Hepatocyte (in vitro differentiated cells): ENCODE data around the gene TSPEAR. TPM values are rescaled to one million over a fixed set of nuclear protein-coding genes. Genes with fewer than 3 reads are reported as not detected.

Source experiments
- DNase-seq: peaks from one replicate; pipeline ENCODE4 v3.0.0-alpha.2; 2016; ENCODE audit warnings: low spot score
- H2AFZ ChIP-seq: fragments of 200-600 bp; sonication (generic); 2 replicates; pipeline ENCODE4 v1.6.0; 2016; ENCODE audit warnings: antibody characterized with exemption, mild to moderate bottlenecking
- H3K27ac ChIP-seq: fragments of 200-600 bp; sonication (generic); 2 replicates; pipeline ENCODE4 v1.5.1; 2016; ENCODE audit warnings: mild to moderate bottlenecking
- H3K27me3 ChIP-seq: fragments of 200-600 bp; sonication (generic); 2 replicates; pipeline ENCODE4 v1.6.1; 2016
- H3K36me3 ChIP-seq: fragments of 200-600 bp; sonication (generic); replicated peaks from 2 replicates; pipeline ENCODE4 v1.5.1; 2016; ENCODE audit warnings: low read depth; ENCODE audit not compliant: insufficient read depth
- H3K4me1 ChIP-seq: fragments of 200-600 bp; sonication (generic); 2 replicates; pipeline ENCODE4 v1.5.1; 2016; ENCODE audit warnings: mild to moderate bottlenecking, moderate library complexity; ENCODE audit not compliant: insufficient read depth
- H3K4me2 ChIP-seq: fragments of 200-600 bp; sonication (generic); 2 replicates; pipeline ENCODE4 v1.6.0; 2016
- H3K4me3 ChIP-seq: fragments of 200-600 bp; sonication (generic); 2 replicates; pipeline ENCODE4 v1.5.1; 2016; ENCODE audit warnings: mild to moderate bottlenecking
- H3K79me2 ChIP-seq: fragments of 200-600 bp; sonication (generic); 2 replicates; pipeline ENCODE4 v1.6.0; 2017; ENCODE audit warnings: mild to moderate bottlenecking
- H3K9me2 ChIP-seq: fragments of 200-600 bp; sonication (generic); replicated peaks from 2 replicates; pipeline ENCODE4 v1.6.0; 2017; ENCODE audit warnings: mild to moderate bottlenecking; ENCODE audit not compliant: insufficient read depth
- H3K9me3 ChIP-seq: fragments of 200-600 bp; sonication (generic); 2 replicates; pipeline ENCODE4 v1.5.1; 2016; ENCODE audit warnings: low read depth, mild to moderate bottlenecking
- H4K20me1 ChIP-seq: fragments of 200-600 bp; sonication (generic); 2 replicates; pipeline ENCODE4 v1.6.0; 2016; ENCODE audit warnings: mild to moderate bottlenecking; ENCODE audit not compliant: insufficient read depth, poor library complexity, severe bottlenecking
- CTCF ChIP-seq: fragments of 200-600 bp; sonication (generic); IDR thresholded peaks from 2 replicates; pipeline ENCODE4 v1.5.1; 2016; ENCODE audit warnings: antibody characterized with exemption, mild to moderate bottlenecking; ENCODE audit not compliant: poor library complexity
- EZH2 ChIP-seq: fragments of 200-600 bp; sonication (generic); IDR thresholded peaks from 2 replicates; pipeline ENCODE4 v1.6.1; 2016; ENCODE audit warnings: antibody characterized with exemption, mild to moderate bottlenecking, borderline replicate concordance
- EZH2phosphoT487 ChIP-seq: fragments of 200-600 bp; sonication (generic); IDR thresholded peaks from one replicate; pipeline ENCODE4 v1.6.1; 2018; ENCODE audit warnings: antibody characterized with exemption, mild to moderate bottlenecking, low read depth, moderate library complexity; ENCODE audit not compliant: unreplicated experiment, severe bottlenecking
- WGBS: methylation state at CpG from one replicate; pipeline ENCODE4 v1.1.6; 2016; ENCODE audit warnings: low lambda C conversion rate; ENCODE audit errors: missing lambda C conversion rate; 5-methylcytosine and 5-hydroxymethylcytosine counted together
- polyA plus RNA-seq: library from polyadenylated mRNA; unstranded; fragments of >200 nt; fragmentation: Nextera tagmentation; extraction: Ambion mirVana; gene quantifications from 2 replicates; pipeline ENCODE4 v1.2.1, GENCODE V29; 2016
- total RNA-seq: library from RNA; depleted of rRNA; stranded (reverse); fragments of >200 nt; gene quantifications from 2 replicates; pipeline ENCODE4 v1.2.3, GENCODE V29; 2014

Gene TSPEAR
- total and polyA plus RNA-seq, 2 experiments from 2014 or later: 0.35 TPM; not detected in 1

GRCh38 chr21:44750675-44751025 lies 39.3 kb upstream of the TSPEAR start:
- no peak for DNase-seq
- Histone ChIP-seq H3K36me3 (no peaks in the 10 kb centered on the region), H3K4me3 (no peak overlapping the region), H3K4me1 (peaks cover 7% of the 10 kb centered on the region), H3K79me2 (no peaks in the 10 kb centered on the region), H3K9me3 (no peaks in the 10 kb centered on the region), H2AFZ (no peak overlapping the region), H3K27ac (no peak overlapping the region), H4K20me1 (no peaks in the 10 kb centered on the region), H3K9me2 (no peaks in the 10 kb centered on the region), H3K27me3 (no peaks in the 10 kb centered on the region), H3K4me2 (no peak overlapping the region)
- no peak for TF ChIP-seq EZH2
- no peak for TF ChIP-seq EZH2phosphoT487
- TF ChIP-seq CTCF: no peak
- 76% methylated on average over 12 of the region's 12 CpGs for WGBS

DNA sequence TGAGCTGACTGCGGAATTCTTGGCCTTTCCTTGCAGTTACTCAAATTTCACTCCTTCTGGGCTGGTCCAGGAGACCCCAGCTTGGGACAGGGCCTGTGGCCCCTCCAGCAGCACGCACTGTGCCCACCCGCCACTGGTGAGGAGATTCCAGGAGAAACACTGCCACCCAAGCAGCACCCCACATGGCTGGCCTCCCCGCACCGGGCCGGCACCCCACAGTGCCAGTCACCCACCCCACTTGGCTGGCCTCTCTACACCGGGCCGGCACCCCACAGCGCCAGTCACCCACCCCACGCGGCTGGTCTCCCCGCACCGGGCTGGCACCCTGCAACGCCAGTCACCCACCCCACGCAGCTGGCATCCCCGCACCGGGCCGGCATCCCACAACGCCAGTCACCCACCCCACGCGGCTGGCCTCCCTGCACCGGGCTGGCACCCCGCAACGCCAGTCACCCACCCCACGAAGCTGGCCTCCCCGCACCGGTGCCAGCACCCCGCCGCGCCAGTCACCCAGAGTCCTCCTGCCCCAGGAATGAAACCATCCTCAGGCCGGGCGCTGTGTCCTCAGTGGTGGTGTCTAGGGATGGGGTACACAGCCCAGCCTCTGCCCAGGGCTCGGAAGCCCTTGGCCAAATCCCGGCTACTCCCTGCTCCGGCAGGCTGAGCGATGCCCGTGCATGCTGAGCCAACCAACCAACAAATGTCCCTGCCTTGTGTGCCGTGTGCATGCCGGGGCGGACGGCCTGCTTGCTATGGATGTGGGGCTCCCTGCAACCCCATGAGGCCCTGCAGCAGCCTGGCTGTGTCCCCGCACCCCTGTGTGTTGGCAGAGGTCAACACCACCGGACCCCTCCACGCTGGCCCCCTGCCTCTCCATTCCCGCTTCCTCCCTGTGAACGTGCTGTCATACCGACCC lies 38.6 kb upstream of the TSPEAR start:
- Histone ChIP-seq H3K79me2 (no peaks in the 10 kb centered on the region), H3K4me3 (no peak overlapping the region), H3K27me3 (no peaks in the 10 kb centered on the region), H4K20me1 (no peaks in the 10 kb centered on the region), H3K36me3 (no peaks in the 10 kb centered on the region), H3K4me1 (peaks cover 7% of the 10 kb centered on the region), H3K9me3 (no peaks in the 10 kb centered on the region), H2AFZ (no peak overlapping the region), H3K9me2 (no peaks in the 10 kb centered on the region), H3K27ac (no peak overlapping the region), H3K4me2 (no peak overlapping the region)
- no peak for DNase-seq
- WGBS: 94% methylated on average over 39 of the region's 47 CpGs
- TF ChIP-seq EZH2: no peak
- TF ChIP-seq EZH2phosphoT487: no peak
- TF ChIP-seq CTCF: no peak

GRCh38 chr21:44749116-44749758 lies 37.9 kb upstream of the TSPEAR start:
- Histone ChIP-seq H4K20me1 (no peaks in the 10 kb centered on the region), H3K4me2 (peak overlapping the region; percentile 14)
- TF ChIP-seq CTCF (no peak), EZH2phosphoT487 (no peak), EZH2 (no peak)

More at GRCh38 chr21:44749116-44749758, 37.9 kb upstream of the TSPEAR start:
- Histone ChIP-seq H3K27ac (no peak overlapping the region), H3K4me1 (peaks cover 7% of the 10 kb centered on the region), H3K9me2 (no peaks in the 10 kb centered on the region), H3K9me3 (no peaks in the 10 kb centered on the region), H2AFZ (no peak overlapping the region), H3K27me3 (no peaks in the 10 kb centered on the region), H3K36me3 (no peaks in the 10 kb centered on the region), H3K79me2 (no peaks in the 10 kb centered on the region), H3K4me3 (no peak overlapping the region)
- no peak for DNase-seq
- 70% methylated on average over 26 of the region's 26 CpGs for WGBS
